Measurements from ENCODE around the gene TBCA.
A peak's percentile ranks its signal among the peaks of the same experiment; 100 is the strongest.

TBCA gene

GRCh38 chr5:77699569-77699968 lies 76.6 kb downstream of the TBCA start:
- peak; percentile 6 for DNase-seq

- no peak for DNase-seq
These were observed 77.2 kb downstream of the TBCA start for GRCh38 chr5:77698920-77699319.

- no peak for DNase-seq
These were observed 78.4 kb downstream of the TBCA start for GRCh38 chr5:77697692-77698091.

GRCh38 chr5:77696120-77696519 lies 80.0 kb downstream of the TBCA start:
- no peak for DNase-seq

GRCh38 chr5:77693913-77694312 lies 82.2 kb downstream of the TBCA start:
- no peak for DNase-seq

GRCh38 chr5:77683171-77683732 lies 92.9 kb downstream of the TBCA start:
- DNase-seq, result no peak

- DNase-seq, result no peak
These were observed 105.6 kb downstream of the TBCA start for GRCh38 chr5:77670526-77670925.

- no peak for DNase-seq
These were observed 106.5 kb downstream of the TBCA start for GRCh38 chr5:77669677-77670076.

- no peak for DNase-seq
These were observed 112.9 kb downstream of the TBCA start for GRCh38 chr5:77663090-77663863.

GRCh38 chr5:77662635-77663034 lies 113.5 kb downstream of the TBCA start:
- DNase-seq, result no peak

- no peak for DNase-seq
These were observed 117.5 kb downstream of the TBCA start for GRCh38 chr5:77658662-77659061.

GRCh38 chr5:77651343-77651742 lies 124.8 kb downstream of the TBCA start:
- no peak for DNase-seq

- DNase-seq, result no peak
These were observed 125.5 kb downstream of the TBCA start for GRCh38 chr5:77650686-77651085.

- DNase-seq, result no peak
These were observed 126.4 kb downstream of the TBCA start for GRCh38 chr5:77649776-77650175.

- DNase-seq, result no peak
These were observed 130.0 kb downstream of the TBCA start for GRCh38 chr5:77645995-77646639.

GRCh38 chr5:77645158-77645994 lies 130.8 kb downstream of the TBCA start:
- no peak for DNase-seq

GRCh38 chr5:77644371-77645157 lies 131.6 kb downstream of the TBCA start:
- DNase-seq, result no peak

GRCh38 chr5:77643654-77644370 lies 132.3 kb downstream of the TBCA start:
- no peak for DNase-seq

GRCh38 chr5:77642738-77643653 lies 133.1 kb downstream of the TBCA start:
- no peak for DNase-seq

GRCh38 chr5:77641963-77642737 lies 134.0 kb downstream of the TBCA start:
- DNase-seq, result no peak

Measured in HCEC 1CT (cell line).